Left lung (tissue), 10 donors: ENCODE data around the gene IL36A. TPM values are rescaled to one million over a fixed set of nuclear protein-coding genes. Genes with fewer than 3 reads are reported as not detected.

Experiments
- ATAC-seq: fragments of 200-7000 bp; cut with Tn5 transposase; one replicate; pipeline ENCODE4 v1.9.1; 2020; ENCODE audit warnings: moderate library complexity
- DNase-seq, 4 donors: peaks; one replicate each; pipeline ENCODE4 v3.0.0-alpha.2; 2013 to 2020
- H3K27ac ChIP-seq, 2 donors: fragments of 200-600 bp; sonication (generic) in 1 of 2; one replicate each; pipeline versions ENCODE4 v1.5.0 to v1.8.0; 2020 to 2021
- H3K27me3 ChIP-seq, 2 donors: fragments of 200-600 bp; sonication (generic) in 1 of 2; one replicate each; pipeline versions ENCODE4 v1.5.0 to v1.8.0; 2020 to 2021
- H3K36me3 ChIP-seq, 2 donors: fragments of 200-600 bp; sonication (generic) in 1 of 2; one replicate each; pipeline versions ENCODE4 v1.5.0 to v1.8.0; 2020 to 2021
- H3K4me1 ChIP-seq, 2 donors: fragments of 200-600 bp; one replicate each; pipeline ENCODE4 v1.8.0; 2021
- H3K4me3 ChIP-seq, 2 donors: fragments of 200-600 bp; sonication (generic) in 1 of 2; one replicate each; pipeline versions ENCODE4 v1.5.0 to v1.8.0; 2020 to 2021; ENCODE audit warnings: mild to moderate bottlenecking in 1 of 2
- H3K9me3 ChIP-seq, 2 donors: fragments of 200-600 bp; sonication (generic) in 1 of 2; one replicate each; pipeline versions ENCODE4 v1.5.0 to v1.8.0; 2020 to 2021
- intact Hi-C, 2 donors: fragments of 100-400 bp; cut with DNase I; formaldehyde crosslinking; loops; one replicate each; pipeline versions ENCODE4 v1.11.2 to v1.14.2; 2022
- polyA plus RNA-seq, 6 donors: library from polyadenylated mRNA; unstranded; fragments of 120-200 nt; gene quantifications; one replicate each; pipeline ENCODE4 v1.2.1, GENCODE V29; 2013; ENCODE audit not compliant: insufficient read length in 6 of 6
- total RNA-seq, 2 donors: library from RNA; stranded (reverse); fragmentation: NEBNext Ultra II Directional; extraction: Animal tissue kit (Norgen Biotek cat#: 25700); gene quantifications; one replicate each; pipeline ENCODE4 v1.2.1, GENCODE V29; 2021
- TF ChIP-seq, protein P1 (sequence below), 2 donors: fragments of 200-600 bp; sonication (generic) in 1 of 2; IDR thresholded peaks; one replicate each; pipeline versions ENCODE4 v1.5.0 to v1.8.0; 2021; ENCODE audit warnings: antibody characterized with exemption in 2 of 2
- donor health status: DM: no; HTN: yes; CAD: no.
- donor health status: DM: no; HTN: no; CAD: no.

The IL36A gene
- total and polyA plus RNA-seq, 8 donors = not detected

DNA sequence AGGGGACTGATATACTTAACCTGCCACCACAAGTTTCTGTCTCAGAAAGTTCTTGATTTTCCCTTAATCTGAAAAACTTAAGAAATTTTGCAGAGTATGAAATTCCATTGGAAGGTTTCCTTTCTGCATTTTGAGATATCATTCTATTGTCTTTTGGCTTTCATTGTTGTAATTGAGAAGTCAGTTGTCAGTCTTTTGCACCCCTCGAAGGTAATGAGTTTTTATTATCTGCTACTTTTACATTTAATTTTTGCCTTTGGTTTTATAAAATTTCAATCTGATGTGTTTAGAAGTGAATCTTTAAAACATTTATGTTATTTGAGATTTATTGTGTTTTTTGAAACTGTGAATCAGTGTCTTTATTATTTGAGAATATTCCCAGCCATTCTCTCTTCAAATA, 4.8 kb upstream of the IL36A start:
- TF ChIP-seq, protein P1, sequence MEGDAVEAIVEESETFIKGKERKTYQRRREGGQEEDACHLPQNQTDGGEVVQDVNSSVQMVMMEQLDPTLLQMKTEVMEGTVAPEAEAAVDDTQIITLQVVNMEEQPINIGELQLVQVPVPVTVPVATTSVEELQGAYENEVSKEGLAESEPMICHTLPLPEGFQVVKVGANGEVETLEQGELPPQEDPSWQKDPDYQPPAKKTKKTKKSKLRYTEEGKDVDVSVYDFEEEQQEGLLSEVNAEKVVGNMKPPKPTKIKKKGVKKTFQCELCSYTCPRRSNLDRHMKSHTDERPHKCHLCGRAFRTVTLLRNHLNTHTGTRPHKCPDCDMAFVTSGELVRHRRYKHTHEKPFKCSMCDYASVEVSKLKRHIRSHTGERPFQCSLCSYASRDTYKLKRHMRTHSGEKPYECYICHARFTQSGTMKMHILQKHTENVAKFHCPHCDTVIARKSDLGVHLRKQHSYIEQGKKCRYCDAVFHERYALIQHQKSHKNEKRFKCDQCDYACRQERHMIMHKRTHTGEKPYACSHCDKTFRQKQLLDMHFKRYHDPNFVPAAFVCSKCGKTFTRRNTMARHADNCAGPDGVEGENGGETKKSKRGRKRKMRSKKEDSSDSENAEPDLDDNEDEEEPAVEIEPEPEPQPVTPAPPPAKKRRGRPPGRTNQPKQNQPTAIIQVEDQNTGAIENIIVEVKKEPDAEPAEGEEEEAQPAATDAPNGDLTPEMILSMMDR (IDR thresholded peaks at IDR 0.05) = no peak
- ATAC-seq (no peak), DNase-seq (no peak)
- H3K27me3 ChIP-seq = no peaks in the 10 kb centered on the region
- no peak overlapping the region for H3K27ac ChIP-seq
- no peak overlapping the region for H3K4me3 ChIP-seq
- no peaks in the 10 kb centered on the region for H3K36me3 ChIP-seq
- peaks cover 0 to 22% of the 10 kb centered on the region in 2 donors for H3K9me3 ChIP-seq
- no peaks in the 10 kb centered on the region for H3K4me1 ChIP-seq
- intact Hi-C loops = no loop called here

DNA sequence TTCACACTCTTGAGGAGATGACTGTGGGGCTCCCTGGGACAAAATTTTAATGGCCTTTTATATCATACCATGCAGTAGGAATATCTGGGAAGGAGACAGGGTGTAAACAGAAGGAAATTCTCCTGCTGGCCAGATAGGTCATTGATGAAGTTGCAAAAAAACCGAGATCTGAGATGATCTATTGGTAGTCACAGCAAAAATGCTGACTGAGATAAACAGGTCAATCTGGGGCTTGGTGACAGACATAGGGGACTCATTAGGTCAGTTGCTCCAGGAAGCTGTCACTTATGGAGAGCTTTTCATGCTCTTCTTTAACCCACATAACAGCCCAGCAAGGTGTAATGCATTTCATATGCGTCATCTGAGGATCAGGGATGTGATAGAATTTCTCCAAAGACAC, 2.6 kb upstream of the IL36A start:
- peaks cover 0 to 22% of the 10 kb centered on the region in 2 donors for H3K9me3 ChIP-seq
- intact Hi-C loops = no loop called here
- no peak for ATAC-seq
- H3K27me3 ChIP-seq = no peaks in the 10 kb centered on the region
- no peak for DNase-seq
- no peak overlapping the region for H3K27ac ChIP-seq
- TF ChIP-seq, protein P1 (IDR thresholded peaks at IDR 0.05) = no peak
- H3K4me1 ChIP-seq = no peaks in the 10 kb centered on the region
- no peak overlapping the region for H3K4me3 ChIP-seq
- H3K36me3 ChIP-seq = no peaks in the 10 kb centered on the region

DNA sequence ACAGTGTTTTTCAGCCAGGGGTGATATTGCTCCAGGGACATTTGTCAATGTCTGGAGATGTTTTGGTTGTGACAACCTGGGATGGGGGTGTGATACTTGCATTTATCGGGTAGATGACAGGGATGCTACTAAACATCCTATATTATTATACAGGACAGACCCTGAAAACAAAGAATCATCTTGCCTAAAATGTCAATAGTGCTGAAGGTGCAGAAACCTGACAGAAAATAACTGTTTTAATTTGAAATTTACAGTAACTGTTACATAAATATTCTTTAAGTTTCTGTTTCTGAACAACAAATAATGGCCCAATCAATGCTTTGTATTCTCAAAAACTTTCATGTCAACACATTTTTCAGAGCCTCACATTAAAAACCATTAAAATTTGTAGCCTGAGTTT, 2.0 kb downstream of the IL36A start:
- Histone ChIP-seq H3K27ac (no peak overlapping the region), H3K4me3 (no peak overlapping the region), H3K9me3 (no peaks in the 10 kb centered on the region), H3K36me3 (no peaks in the 10 kb centered on the region), H3K27me3 (no peaks in the 10 kb centered on the region), H3K4me1 (no peaks in the 10 kb centered on the region)
- TF ChIP-seq, protein P1 (IDR thresholded peaks at IDR 0.05) = no peak
- intact Hi-C loops = no loop called here
- no peak for ATAC-seq
- DNase-seq = no peak

DNA sequence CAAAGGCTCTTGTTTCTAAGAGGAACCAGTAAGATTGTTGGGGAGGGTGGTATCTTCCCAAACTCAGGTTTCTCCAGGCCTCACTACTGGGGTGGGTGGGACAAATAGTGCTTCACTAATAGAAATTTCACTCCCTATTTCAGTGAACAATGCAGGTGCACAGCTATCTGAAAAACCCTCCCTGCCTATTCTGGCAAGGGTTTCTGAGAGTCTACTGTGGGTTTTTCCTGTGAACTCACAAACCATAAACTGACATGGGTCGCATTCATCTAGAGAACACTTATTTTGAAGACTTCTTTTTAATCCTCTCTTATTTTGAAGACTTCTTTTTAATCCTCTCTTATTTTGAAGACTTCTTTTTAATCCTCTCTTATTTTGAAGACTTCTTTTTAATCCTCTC, 4.4 kb downstream of the IL36A start:
- ATAC-seq = no peak
- intact Hi-C loops = no loop called here

DNA sequence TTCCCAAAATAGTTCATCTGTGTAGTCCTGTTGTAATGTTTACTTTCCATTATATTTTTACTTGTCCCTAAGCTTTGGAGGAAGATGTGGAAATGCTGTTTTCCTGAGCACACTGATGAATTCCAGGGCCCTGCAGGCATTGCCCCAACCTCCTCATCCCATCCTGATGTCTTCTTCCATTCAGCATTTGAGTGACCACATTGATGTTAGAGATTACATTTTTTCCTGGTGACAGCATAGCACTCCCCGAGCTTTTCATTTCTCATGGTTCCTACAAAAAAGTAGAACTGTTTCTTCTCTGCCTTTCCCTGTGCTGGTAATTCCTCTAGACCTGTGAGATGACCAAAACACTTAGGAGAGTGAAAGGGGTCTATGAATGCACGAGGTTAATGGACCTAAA, 4.8 kb downstream of the IL36A start:
- no peak for ATAC-seq
- no peaks in the 10 kb centered on the region for H3K36me3 ChIP-seq

More for the DNA sequence above, 4.4 kb downstream of the IL36A start:
- no peaks in the 10 kb centered on the region for H3K9me3 ChIP-seq
- DNase-seq = no peak
- H3K36me3 ChIP-seq = no peaks in the 10 kb centered on the region
- no peak overlapping the region for H3K27ac ChIP-seq
- H3K4me1 ChIP-seq = no peaks in the 10 kb centered on the region
- TF ChIP-seq, protein P1 (IDR thresholded peaks at IDR 0.05) = no peak
- no peak overlapping the region for H3K4me3 ChIP-seq
- H3K27me3 ChIP-seq = peaks cover 0 to 2% of the 10 kb centered on the region in 2 donors

More for the DNA sequence above, 4.8 kb downstream of the IL36A start:
- no peak for DNase-seq
- H3K27ac ChIP-seq = no peak overlapping the region
- H3K27me3 ChIP-seq = peaks cover 0 to 7% of the 10 kb centered on the region in 2 donors
- H3K4me3 ChIP-seq = no peak overlapping the region
- TF ChIP-seq, protein P1 (IDR thresholded peaks at IDR 0.05) = no peak
- intact Hi-C loops = no loop called here
- no peaks in the 10 kb centered on the region for H3K9me3 ChIP-seq
- H3K4me1 ChIP-seq = no peaks in the 10 kb centered on the region
